ENCODE results near the gene TFR2. TPM values are rescaled to one million over a fixed set of nuclear protein-coding genes. Genes with fewer than 3 reads are reported as not detected.

Gene TFR2
- total and polyA plus RNA-seq, 2 of the 4 experiments (the other 2 are of a cell fraction), result 0.18 to 0.50 TPM

DNA sequence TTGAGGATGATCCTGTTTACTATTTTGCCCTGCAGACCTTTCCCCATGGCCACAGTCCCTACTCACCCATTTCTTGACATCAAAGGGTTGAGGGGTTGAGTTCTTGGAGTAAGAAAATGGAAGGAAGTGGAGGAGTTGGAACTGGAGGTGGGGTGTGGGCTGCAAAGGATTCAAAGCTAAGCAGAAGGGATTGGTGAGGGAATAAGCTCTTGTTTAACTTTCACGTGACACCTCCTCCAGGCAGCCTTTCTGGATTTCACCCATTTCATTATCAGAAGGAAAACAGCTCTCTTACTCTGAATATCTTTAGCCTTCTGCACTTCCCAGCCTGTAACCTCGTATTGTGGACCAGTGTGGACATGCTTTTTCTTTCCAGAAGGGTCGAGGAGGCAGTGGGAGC is 15.3 kb downstream of the TFR2 start:
- H4K91ac ChIP-seq (ENCODE audit: insufficient read depth, low read depth, low read length), result no peak overlapping the region
- no peak overlapping the region for H2BK120ac ChIP-seq (ENCODE audit: low read depth, low read length)
- H2BK15ac ChIP-seq (ENCODE audit: low read depth, low read length), result no peak overlapping the region
- H4K8ac ChIP-seq (ENCODE audit: low read depth in 2 of 2, low read length in 2 of 2), result peak overlapping the region in 1 of 2 experiments; percentile 52; a peak in 1 of 4 replicates
- 0 out of 2 replicates have a peak overlapping the region, but pooled peaks have one; percentile 29 for H3K9ac ChIP-seq (ENCODE audit: low read depth, low read length)
- H4K5ac ChIP-seq (ENCODE audit: low read depth, low read length), result no peak overlapping the region
- no peak overlapping the region for H2BK20ac ChIP-seq (ENCODE audit: low read depth, low read length)
- H3K4me3 ChIP-seq (ENCODE audit: insufficient read depth, low read depth, low read length), result peak overlapping the region; percentile 33; the same call in 1 of the 2 replicates
- H2AK9ac ChIP-seq (replicated peaks; ENCODE audit: low read depth, low read length, poor library complexity), result no peak overlapping the region
- intact Hi-C loops (cut with micrococcal nuclease), result no loop called here
- peak overlapping the region; percentile 90 for H2AFZ ChIP-seq (replicated peaks; ENCODE audit: low read length, poor library complexity)
- H3K18ac ChIP-seq (ENCODE audit: low read depth, low read length), result no peak overlapping the region
- no peaks in the 10 kb centered on the region for H3K79me1 ChIP-seq (ENCODE audit: low read depth in 1 of 2, low read length in 2 of 2)
- no peaks in the 10 kb centered on the region for H3K27me3 ChIP-seq (ENCODE audit: control insufficient read depth, insufficient read depth, low read length)
- no peaks in the 10 kb centered on the region; the same call in 1 of the 2 replicates for H4K20me1 ChIP-seq (ENCODE audit: insufficient read depth, low read length)
- no peak overlapping the region for H3K56ac ChIP-seq (ENCODE audit: extremely low read depth, insufficient read depth, low read length)
- H3K23ac ChIP-seq (ENCODE audit: low read depth, low read length), result 0 out of 2 replicates have a peak overlapping the region, but pooled peaks have one; percentile 19
- TF ChIP-seq POLR2A (IDR thresholded peaks at IDR 0.05; ENCODE audit: low read depth, low read length), result no peak
- TF ChIP-seq ELK1 (IDR thresholded peaks at IDR 0.05; ENCODE audit: borderline replicate concordance, low read depth, low read length), result no peak
- TF ChIP-seq BHLHE40 (IDR thresholded peaks at IDR 0.05; ENCODE audit: low read depth, low read length), result no peak
- no peak for TF ChIP-seq NFE2L2 (IDR thresholded peaks at IDR 0.05; ENCODE audit: low read depth, low read length)
- no peak for TF ChIP-seq MAZ (IDR thresholded peaks at IDR 0.05; ENCODE audit: borderline replicate concordance, low read depth, low read length)
- TF ChIP-seq CHD1 (IDR thresholded peaks at IDR 0.05; ENCODE audit: low read depth, low read length), result no peak
- TF ChIP-seq RCOR1 (IDR thresholded peaks at IDR 0.05; ENCODE audit: insufficient replicate concordance, low read length), result no peak
- no peak for TF ChIP-seq USF2 (IDR thresholded peaks at IDR 0.05; ENCODE audit: low read depth, low read length)
- no peak for TF ChIP-seq CEBPB (IDR thresholded peaks at IDR 0.05; ENCODE audit: low read depth, low read length)
- CTCF ChIA-PET, result interaction anchor here (1.0 kb wide), 1 partner anchor 9 kb away, joined by 5 read pairs; no protein-coding TSS in a partner anchor
- dilution Hi-C loops (cut with HindIII; ENCODE audit: low sequenced_read_pairs, unreplicated experiment), result no loop called here
- WGBS, 2 experiments (ENCODE audit: extremely low coverage in 2 of 2, insufficient read length in 1 of 2), result no CpG with 5 or more reads among the region's 3 CpGs
- no peak overlapping the region for H3K14ac ChIP-seq (replicated peaks; ENCODE audit: low read depth, low read length)
- no peaks in the 10 kb centered on the region for H3K4me1 ChIP-seq (ENCODE audit: control insufficient read depth, insufficient read depth, low read length)
- no peaks in the 10 kb centered on the region for H3K9me3 ChIP-seq (ENCODE audit: control insufficient read depth, insufficient read depth, low read length)
- DNase-seq, result no peak
- in situ Hi-C loops (cut with MboI; ENCODE audit: low sequenced_read_pairs), result no loop called here
- H3K4me2 ChIP-seq (ENCODE audit: low read depth, low read length), result peak overlapping the region; percentile 93
- POLR2A ChIA-PET (ENCODE audit: unreplicated experiment), result no interaction called here
- peaks cover 7% of the 10 kb centered on the region; the same call in 1 of the 2 replicates for H3K9me1 ChIP-seq (ENCODE audit: insufficient read depth, low read length)
- no peak overlapping the region for H2AK5ac ChIP-seq (ENCODE audit: low read depth, low read length)
- peaks cover under 1% of the 10 kb centered on the region for H3K36me3 ChIP-seq (ENCODE audit: control insufficient read depth, insufficient read depth, low read length)
- BruUV-seq (replicated peaks), result no TSS peak
- no peak overlapping the region for H2BK5ac ChIP-seq (ENCODE audit: low read depth, low read length, poor library complexity, severe bottlenecking)
- no peak overlapping the region for H3K4ac ChIP-seq (ENCODE audit: low read depth, low read length)
- no peak for ATAC-seq (ENCODE audit: low read depth)
- no peak overlapping the region for H3K27ac ChIP-seq (ENCODE audit: insufficient read depth, low read length)

Data from IMR-90 (cell line).